Measurements from ENCODE around the gene CCDC149.

GRCh38 chr4:24836661-24837242 lies 76.1 kb downstream of the CCDC149 start:
- TF ChIP-seq, protein P1, sequence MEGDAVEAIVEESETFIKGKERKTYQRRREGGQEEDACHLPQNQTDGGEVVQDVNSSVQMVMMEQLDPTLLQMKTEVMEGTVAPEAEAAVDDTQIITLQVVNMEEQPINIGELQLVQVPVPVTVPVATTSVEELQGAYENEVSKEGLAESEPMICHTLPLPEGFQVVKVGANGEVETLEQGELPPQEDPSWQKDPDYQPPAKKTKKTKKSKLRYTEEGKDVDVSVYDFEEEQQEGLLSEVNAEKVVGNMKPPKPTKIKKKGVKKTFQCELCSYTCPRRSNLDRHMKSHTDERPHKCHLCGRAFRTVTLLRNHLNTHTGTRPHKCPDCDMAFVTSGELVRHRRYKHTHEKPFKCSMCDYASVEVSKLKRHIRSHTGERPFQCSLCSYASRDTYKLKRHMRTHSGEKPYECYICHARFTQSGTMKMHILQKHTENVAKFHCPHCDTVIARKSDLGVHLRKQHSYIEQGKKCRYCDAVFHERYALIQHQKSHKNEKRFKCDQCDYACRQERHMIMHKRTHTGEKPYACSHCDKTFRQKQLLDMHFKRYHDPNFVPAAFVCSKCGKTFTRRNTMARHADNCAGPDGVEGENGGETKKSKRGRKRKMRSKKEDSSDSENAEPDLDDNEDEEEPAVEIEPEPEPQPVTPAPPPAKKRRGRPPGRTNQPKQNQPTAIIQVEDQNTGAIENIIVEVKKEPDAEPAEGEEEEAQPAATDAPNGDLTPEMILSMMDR (IDR thresholded peaks at IDR 0.05), result no peak
- TF ChIP-seq POLR2AphosphoS5 (IDR thresholded peaks at IDR 0.05; ENCODE audit: insufficient read depth in 1 of 2, low read depth in 1 of 2), result no peak
- TF ChIP-seq POLR2A (IDR thresholded peaks at IDR 0.05), result no peak

Data from vagina (tissue), 2 donors.